ENCODE measurements around the gene DDB1. TPM values are rescaled to one million over a fixed set of nuclear protein-coding genes. Genes with fewer than 3 reads are reported as not detected.

Gene DDB1
- total and polyA plus RNA-seq, 7 donors = 111 to 187 (median 161) TPM

DNA sequence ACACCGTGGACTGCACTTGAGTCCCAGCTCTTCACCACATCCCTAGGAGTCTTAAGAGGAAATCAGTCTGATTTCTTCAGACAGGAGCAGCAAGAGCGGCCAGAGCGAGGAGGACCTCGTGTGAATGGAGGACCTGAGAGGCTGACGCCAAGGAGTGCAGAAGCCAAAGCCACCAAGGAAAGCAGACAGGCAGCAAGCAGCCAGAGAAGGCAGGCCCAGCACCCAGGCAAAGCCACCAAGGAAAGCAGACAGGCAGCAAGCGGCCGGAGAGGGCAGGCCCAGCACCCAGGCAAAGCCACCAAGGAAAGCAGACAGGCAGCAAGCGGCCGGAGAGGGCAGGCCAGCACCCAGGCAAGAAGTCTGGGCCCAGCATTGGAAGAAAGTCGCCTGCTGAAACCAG lies 17.0 kb upstream of the DDB1 start:
- no peak overlapping the region for H3K27ac ChIP-seq
- WGBS, 3 donors = 89 to 96% (median 95%) methylated on average over 10 of the region's 10 CpGs
- intact Hi-C loops (cut with DNase I) = no loop called here
- no peak overlapping the region for H3K4me3 ChIP-seq
- TF ChIP-seq, protein P1, sequence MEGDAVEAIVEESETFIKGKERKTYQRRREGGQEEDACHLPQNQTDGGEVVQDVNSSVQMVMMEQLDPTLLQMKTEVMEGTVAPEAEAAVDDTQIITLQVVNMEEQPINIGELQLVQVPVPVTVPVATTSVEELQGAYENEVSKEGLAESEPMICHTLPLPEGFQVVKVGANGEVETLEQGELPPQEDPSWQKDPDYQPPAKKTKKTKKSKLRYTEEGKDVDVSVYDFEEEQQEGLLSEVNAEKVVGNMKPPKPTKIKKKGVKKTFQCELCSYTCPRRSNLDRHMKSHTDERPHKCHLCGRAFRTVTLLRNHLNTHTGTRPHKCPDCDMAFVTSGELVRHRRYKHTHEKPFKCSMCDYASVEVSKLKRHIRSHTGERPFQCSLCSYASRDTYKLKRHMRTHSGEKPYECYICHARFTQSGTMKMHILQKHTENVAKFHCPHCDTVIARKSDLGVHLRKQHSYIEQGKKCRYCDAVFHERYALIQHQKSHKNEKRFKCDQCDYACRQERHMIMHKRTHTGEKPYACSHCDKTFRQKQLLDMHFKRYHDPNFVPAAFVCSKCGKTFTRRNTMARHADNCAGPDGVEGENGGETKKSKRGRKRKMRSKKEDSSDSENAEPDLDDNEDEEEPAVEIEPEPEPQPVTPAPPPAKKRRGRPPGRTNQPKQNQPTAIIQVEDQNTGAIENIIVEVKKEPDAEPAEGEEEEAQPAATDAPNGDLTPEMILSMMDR (IDR thresholded peaks at IDR 0.05) = no peak
- ATAC-seq (no peak), DNase-seq (no peak)
- H3K9me3 ChIP-seq = no peaks in the 10 kb centered on the region
- no peaks in the 10 kb centered on the region for H3K27me3 ChIP-seq (ENCODE audit: insufficient read depth in 3 of 3, low read length in 2 of 3)
- H3K4me1 ChIP-seq = no peaks in the 10 kb centered on the region
- peaks cover 0 to 90% of the 10 kb centered on the region in 2 donors for H3K36me3 ChIP-seq (ENCODE audit: insufficient read depth in 1 of 2, low read depth in 1 of 2)

DNA sequence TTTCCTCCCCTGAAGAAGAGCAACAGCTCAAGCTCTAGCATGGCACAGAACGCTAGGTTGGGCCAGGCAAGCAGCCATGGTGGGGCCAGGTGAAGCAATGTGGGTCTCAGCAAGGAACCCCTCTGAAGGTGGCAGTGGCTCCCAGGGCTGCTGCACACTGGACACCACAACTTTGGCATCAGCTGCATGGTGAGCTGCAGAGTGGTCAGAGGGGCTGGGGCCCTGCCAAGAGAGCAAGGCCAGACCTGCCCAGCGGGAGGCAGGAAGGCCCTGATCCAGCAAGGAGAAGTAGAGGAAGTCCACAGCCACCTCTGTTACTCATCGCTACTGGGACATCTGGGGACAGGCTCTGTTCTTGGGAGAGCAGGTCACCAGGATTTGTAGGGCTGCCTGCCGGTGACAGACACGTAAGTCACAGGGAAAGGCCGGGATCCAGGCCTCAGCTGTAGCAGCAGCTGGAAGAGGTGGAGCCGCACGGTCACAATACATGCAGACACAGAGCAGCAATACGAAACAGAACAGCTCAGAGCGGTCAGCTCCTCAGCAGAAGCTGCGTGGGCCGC lies 16.4 kb upstream of the DDB1 start:
- no peak overlapping the region for H3K4me3 ChIP-seq
- intact Hi-C loops (cut with DNase I) = no loop called here
- H3K9me3 ChIP-seq = no peaks in the 10 kb centered on the region
- ATAC-seq (peak; percentile 27 to 71 (median 38)), DNase-seq (peak in 1 of 2 donors; percentile 42)
- 84 to 88% (median 85%) methylated on average over 12 of the region's 12 CpGs for WGBS, 3 donors
- no peaks in the 10 kb centered on the region for H3K27me3 ChIP-seq (ENCODE audit: insufficient read depth in 3 of 3, low read length in 2 of 3)
- TF ChIP-seq, protein P1 (IDR thresholded peaks at IDR 0.05) = no peak
- H3K4me1 ChIP-seq = no peaks in the 10 kb centered on the region
- peaks cover 0 to 92% of the 10 kb centered on the region in 2 donors for H3K36me3 ChIP-seq (ENCODE audit: insufficient read depth in 1 of 2, low read depth in 1 of 2)
- H3K27ac ChIP-seq = no peak overlapping the region

DNA sequence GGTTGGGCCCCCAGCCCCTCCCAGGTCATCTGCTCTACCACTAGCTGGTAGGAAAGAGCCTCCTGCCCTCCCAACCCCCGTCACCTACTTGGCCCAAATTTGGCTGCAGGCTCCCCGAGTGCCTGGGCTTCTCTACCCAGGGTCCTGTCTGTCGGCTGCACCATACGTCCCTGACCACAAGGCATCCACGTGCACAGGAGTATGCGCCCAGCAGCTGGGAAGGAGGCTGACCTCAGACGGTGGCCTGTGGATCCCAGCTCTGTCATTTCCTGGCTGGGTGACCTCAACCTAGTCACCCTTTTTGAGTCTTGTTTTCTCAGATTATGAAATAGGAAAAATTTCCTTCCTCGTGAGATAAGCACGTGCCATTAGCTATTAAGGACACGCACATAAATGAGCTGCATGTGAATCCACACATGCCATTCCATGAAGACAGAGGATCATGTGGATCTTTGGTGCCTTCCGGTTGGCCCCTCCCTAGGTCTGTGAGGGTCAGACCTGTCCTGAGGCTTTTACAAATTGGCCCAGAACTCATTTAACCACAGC lies 15.1 kb upstream of the DDB1 start:
- Histone ChIP-seq H3K4me1 (no peaks in the 10 kb centered on the region), H3K4me3 (no peak overlapping the region), H3K27me3 (ENCODE audit: insufficient read depth in 3 of 3, low read length in 2 of 3) (no peaks in the 10 kb centered on the region), H3K9me3 (no peaks in the 10 kb centered on the region), H3K27ac (no peak overlapping the region), H3K36me3 (ENCODE audit: insufficient read depth in 1 of 2, low read depth in 1 of 2) (peaks cover 0 to 86% of the 10 kb centered on the region in 2 donors)
- ATAC-seq (peak in 2 of 4 donors; percentile 26 to 31), DNase-seq (no peak)
- intact Hi-C loops (cut with DNase I) = no loop called here
- 71 to 77% (median 73%) methylated on average over 11 of the region's 11 CpGs for WGBS, 3 donors
- TF ChIP-seq, protein P1 (IDR thresholded peaks at IDR 0.05) = no peak

DNA sequence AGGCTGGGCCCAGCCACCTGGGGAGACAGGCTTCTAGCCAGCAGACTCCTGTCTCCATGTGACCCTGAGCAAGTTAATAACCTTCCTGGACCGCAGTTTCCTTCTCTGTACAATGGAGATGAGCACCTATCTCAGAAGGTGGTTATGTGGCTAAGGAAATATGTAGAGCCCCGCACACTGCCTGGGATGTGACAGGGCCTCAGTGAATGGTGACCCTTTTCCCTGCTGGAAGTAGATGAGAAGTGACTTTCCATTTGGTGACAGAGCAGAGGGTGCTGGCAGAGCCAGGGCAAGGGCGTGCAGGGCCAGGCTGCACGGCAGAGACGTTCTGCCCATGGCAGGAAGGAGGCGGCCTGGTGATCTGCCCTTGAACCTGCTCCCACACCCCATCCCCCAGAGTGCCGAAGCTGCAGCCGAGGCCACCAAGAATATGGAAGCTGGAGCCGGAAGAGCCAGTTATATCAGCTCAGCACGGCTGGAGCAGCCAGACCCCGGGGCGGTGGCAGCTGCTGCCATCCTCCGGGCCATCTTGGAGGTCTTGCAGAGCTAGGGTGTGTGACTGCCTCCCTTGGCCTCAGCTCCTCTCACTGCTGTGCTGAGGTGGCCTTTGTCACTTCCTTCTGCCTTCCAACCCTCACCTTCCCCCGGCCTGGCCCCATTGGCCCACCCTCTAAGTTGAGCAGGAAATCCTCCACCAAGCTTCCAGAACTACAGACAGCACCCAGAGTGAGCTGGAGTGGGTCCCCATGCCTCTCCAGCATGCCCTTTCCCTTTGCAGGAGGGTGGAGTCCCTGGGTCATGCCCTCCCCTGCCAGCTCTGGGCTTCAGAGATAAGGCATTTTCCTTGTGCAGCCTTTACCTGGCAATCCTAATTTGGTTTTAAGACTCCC lies 13.3 kb upstream of the DDB1 start:
- peaks cover 0 to 83% of the 10 kb centered on the region in 2 donors for H3K36me3 ChIP-seq (ENCODE audit: insufficient read depth in 1 of 2, low read depth in 1 of 2)
- no peaks in the 10 kb centered on the region for H3K9me3 ChIP-seq
- H3K27me3 ChIP-seq (ENCODE audit: insufficient read depth in 3 of 3, low read length in 2 of 3) = no peaks in the 10 kb centered on the region
- intact Hi-C loops (cut with DNase I) = no loop called here
- H3K4me3 ChIP-seq = no peak overlapping the region
- no peak for DNase-seq
- ATAC-seq = no peak
- no peaks in the 10 kb centered on the region for H3K4me1 ChIP-seq
- H3K27ac ChIP-seq = no peak overlapping the region
- TF ChIP-seq, protein P1 (IDR thresholded peaks at IDR 0.05) = no peak
- WGBS, 3 donors = 76 to 82% (median 77%) methylated on average over 14 of the region's 14 CpGs

All from psoas muscle (tissue), 8 donors.